Measurements from ENCODE around the gene KRTAP25-1. TPM values are rescaled to one million over a fixed set of nuclear protein-coding genes. Genes with fewer than 3 reads are reported as not detected.

The KRTAP25-1 gene
- polyA plus RNA-seq, 1 donor from 2014 or later, result not detected

- Histone ChIP-seq H3K4me2 (ENCODE audit: low read length) (no peak overlapping the region), H3K4me3 (ENCODE audit: low read length) (no peak overlapping the region), H3K9ac (ENCODE audit: low read length) (no peak overlapping the region), H3K9me2 (ENCODE audit: insufficient read depth, low read length) (no peaks in the 10 kb centered on the region), H3K27ac (ENCODE audit: low read length) (no peak overlapping the region), H4K20me1 (ENCODE audit: insufficient read depth) (no peaks in the 10 kb centered on the region), H3K9me3 (ENCODE audit: low read length) (no peaks in the 10 kb centered on the region), H3K27me3 (ENCODE audit: insufficient read depth, low read depth, low read length) (no peaks in the 10 kb centered on the region), H2AFZ (ENCODE audit: low read depth, low read length) (no peak overlapping the region), H3F3A (ENCODE audit: insufficient read depth, low read length, poor library complexity, severe bottlenecking) (no peaks in the 10 kb centered on the region), H3K79me2 (replicated peaks; ENCODE audit: insufficient read depth, low read length) (no peaks in the 10 kb centered on the region), H3K36me3 (ENCODE audit: insufficient read depth, low read length) (no peaks in the 10 kb centered on the region)
- TF ChIP-seq REST (IDR thresholded peaks at IDR 0.05; ENCODE audit: borderline replicate concordance) (no peak), SMC3 (conservative IDR thresholded peaks at IDR 0.05; ENCODE audit: poor library complexity) (no peak), MXI1 (conservative IDR thresholded peaks at IDR 0.05; ENCODE audit: poor library complexity, severe bottlenecking) (no peak), TAF1 (IDR thresholded peaks at IDR 0.05; ENCODE audit: low read depth) (no peak), EZH2 (IDR thresholded peaks at IDR 0.05; ENCODE audit: borderline replicate concordance, insufficient read depth, low read length, poor library complexity, severe bottlenecking) (no peak), RAD21 (conservative IDR thresholded peaks at IDR 0.05) (no peak), CTCF (IDR thresholded peaks at IDR 0.05; ENCODE audit: poor library complexity, severe bottlenecking) (no peak), POLR2AphosphoS5 (IDR thresholded peaks at IDR 0.05) (no peak), EP300 (conservative IDR thresholded peaks at IDR 0.05; ENCODE audit: poor library complexity, severe bottlenecking) (no peak)
Measured at GRCh38 chr21:30271156-30271555, 18.2 kb downstream of the KRTAP25-1 start.

- Histone ChIP-seq H3K9me2 (ENCODE audit: insufficient read depth, low read length) (no peaks in the 10 kb centered on the region), H3K9ac (ENCODE audit: low read length) (no peak overlapping the region), H3F3A (ENCODE audit: insufficient read depth, low read length, poor library complexity, severe bottlenecking) (no peaks in the 10 kb centered on the region), H4K20me1 (ENCODE audit: insufficient read depth) (no peaks in the 10 kb centered on the region), H3K9me3 (ENCODE audit: low read length) (no peaks in the 10 kb centered on the region), H3K27ac (ENCODE audit: low read length) (no peak overlapping the region), H3K4me3 (ENCODE audit: low read length) (no peak overlapping the region), H3K4me2 (ENCODE audit: low read length) (no peak overlapping the region), H2AFZ (ENCODE audit: low read depth, low read length) (no peak overlapping the region), H3K27me3 (ENCODE audit: insufficient read depth, low read depth, low read length) (no peaks in the 10 kb centered on the region), H3K79me2 (replicated peaks; ENCODE audit: insufficient read depth, low read length) (no peaks in the 10 kb centered on the region), H3K36me3 (ENCODE audit: insufficient read depth, low read length) (no peaks in the 10 kb centered on the region)
- TF ChIP-seq REST (IDR thresholded peaks at IDR 0.05; ENCODE audit: borderline replicate concordance), result no peak
Measured at GRCh38 chr21:30269803-30270530, 19.3 kb downstream of the KRTAP25-1 start.
